ENCODE data around the gene TMC4.
"Not testable (repeated sequence)": the region's sequence is repeated elsewhere in the genome, so short reads cannot be mapped to it uniquely, and the experiment has no call there.

TMC4 gene

DNA sequence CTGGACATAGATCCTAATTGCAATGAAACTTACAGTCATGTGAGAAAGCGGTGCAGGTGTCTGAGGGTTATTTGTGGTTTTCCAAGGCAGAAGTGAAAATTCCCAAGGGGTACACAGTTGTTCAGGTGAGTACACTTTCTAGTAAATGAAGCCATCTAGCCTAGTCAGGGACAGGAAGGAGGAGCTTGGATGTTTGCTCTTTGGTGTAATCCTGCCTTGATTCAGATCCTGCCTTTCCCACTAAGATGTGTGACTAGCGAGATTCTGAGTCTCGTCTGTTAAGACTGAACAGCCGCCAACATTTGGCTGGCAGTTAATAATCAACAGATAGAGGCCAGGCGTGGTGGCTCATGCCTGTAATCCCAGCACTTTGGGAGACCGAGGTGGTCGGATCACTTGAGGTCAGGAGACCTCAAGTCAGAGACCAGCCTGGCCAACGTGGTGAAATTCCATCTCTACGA lies 30.2 kb upstream of the TMC4 start:
- DNase-seq: no peak

DNA sequence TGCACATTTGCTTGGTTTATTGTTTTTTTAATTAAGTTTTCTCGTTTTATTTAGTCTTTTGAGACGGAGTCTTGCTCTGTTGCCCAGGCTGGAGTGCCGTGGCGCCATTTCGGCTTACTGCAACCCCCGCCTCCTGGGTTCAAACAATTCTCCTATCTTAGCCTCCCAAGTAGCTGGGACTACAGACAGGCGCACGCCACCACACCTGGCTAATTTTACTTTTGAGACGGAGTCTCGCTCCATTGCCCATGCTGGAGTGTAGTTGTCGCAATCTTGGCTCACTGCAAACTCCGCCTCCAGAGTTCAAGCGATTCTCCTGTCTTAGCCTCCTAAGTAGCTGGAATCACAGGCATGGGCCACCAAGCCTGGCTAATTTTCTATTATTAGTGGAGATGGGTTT lies 29.0 kb upstream of the TMC4 start:
- DNase-seq: no peak

DNA sequence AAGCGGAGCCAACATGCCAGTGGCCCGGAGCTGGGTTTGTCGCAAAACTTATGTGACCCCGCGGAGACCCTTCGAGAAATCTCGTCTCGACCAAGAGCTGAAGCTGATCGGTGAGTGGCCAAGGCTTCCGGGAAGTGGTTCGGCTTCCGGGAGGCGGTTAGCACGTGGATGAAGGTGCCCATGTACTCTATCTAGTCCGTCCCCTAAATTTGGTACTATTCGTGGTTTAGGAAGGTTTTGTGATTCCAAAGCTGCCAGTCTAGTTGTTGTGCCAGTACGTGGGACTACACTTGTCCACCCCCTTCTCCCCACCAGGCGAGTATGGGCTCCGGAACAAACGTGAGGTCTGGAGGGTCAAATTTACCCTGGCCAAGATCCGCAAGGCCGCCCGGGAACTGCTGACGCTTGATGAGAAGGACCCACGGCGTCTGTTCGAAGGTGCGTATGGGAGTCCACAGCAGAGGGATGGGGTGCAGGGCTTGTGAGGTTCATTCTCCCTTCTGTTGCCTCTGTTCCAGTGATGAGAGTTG lies 28.3 kb upstream of the TMC4 start:
- DNase-seq: no peak

DNA sequence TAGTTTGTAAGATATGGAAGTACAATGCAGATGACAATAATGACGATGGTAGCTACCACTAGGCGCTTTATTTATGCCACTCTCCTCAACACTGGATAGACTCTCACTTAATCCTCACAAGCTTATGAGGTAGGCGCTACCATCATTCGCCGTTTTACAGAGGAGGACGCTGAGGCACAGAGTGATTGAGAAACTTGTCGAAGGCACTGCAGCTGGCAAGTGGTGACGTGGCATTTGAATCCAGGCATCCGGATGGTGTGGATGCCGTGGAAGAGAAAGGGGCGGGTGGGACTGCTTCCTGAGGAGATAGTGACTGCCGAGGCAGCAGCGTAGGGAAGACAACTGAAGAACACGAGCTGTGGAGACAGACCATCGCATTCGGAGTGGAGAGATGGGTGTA lies 26.4 kb upstream of the TMC4 start:
- DNase-seq: no peak

DNA sequence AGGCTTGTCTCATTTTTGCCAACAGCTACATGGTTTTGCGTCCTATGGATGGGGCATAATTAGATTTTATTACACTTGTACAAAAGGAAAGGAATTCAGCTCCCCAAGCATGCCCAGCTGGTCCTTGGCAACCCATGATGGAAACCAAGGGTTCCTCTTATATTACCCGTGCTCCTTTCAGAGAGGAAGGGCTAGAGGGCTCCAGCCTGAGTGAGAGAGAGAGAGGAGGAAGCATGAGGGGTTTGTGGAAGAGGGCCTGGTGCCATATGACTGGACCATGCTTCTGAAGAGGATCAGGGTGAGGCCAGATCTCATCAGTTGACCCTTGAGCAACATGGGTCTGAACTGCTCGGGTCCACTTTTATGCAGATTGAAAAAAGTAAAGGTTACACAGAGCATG lies 24.2 kb upstream of the TMC4 start:
- DNase-seq: no peak

DNA sequence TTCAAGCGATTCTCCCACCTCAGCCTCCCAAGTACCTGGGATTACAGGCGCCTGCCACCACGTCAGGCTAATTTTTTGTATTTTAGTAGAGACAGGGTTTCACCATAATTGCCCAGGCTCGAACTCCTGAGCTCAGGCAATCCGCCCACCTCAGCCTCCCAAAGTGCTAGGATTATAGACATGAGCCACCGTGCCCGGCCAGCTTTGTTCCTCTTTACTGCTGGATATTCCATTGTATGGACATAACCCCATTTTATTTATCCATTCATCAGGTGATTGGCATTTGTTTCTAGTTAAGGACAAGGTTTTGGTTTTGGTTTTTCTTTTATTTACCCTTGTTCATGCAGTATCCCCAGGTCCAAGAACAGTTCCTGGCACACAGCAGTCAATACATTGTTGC lies 23.6 kb upstream of the TMC4 start:
- DNase-seq: no peak

DNA sequence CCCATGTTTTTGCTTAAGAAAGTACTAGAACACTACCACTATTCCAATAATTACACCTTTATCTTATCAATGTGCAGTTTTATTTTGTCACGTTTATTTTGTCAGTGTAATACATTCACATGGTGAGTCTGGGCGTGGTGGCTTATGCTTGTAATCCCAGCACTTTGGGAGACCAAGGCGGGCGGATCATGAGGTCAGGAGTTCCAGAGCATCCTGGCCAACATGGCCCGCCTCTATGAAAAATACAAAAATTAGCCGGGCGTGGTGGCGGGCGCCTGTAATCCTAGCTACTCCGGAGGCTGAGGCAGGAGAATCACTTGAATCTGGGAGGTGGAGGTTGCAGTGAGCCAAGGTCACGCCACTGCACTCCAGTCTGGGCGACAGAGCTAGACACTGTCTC lies 21.5 kb upstream of the TMC4 start:
- DNase-seq: not testable (repeated sequence)

DNA sequence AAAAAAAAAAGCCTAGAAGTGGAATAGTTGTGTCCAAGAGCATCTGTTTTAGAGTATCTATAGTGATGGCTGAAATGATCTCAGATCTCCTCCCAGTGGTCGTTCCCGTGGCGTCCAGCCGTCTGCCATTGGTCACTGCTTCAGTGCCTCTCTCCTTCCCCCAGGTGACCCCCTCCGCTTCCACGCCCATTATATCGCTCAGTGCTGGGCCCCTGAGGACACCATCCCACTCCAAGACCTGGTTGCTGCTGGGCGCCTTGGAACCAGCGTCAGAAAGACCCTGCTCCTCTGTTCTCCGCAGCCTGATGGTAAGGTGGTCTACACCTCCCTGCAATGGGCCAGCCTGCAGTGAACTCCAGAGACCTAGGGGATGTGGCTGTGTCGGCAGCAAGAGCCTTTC lies 20.1 kb upstream of the TMC4 start:
- DNase-seq: no peak

DNA sequence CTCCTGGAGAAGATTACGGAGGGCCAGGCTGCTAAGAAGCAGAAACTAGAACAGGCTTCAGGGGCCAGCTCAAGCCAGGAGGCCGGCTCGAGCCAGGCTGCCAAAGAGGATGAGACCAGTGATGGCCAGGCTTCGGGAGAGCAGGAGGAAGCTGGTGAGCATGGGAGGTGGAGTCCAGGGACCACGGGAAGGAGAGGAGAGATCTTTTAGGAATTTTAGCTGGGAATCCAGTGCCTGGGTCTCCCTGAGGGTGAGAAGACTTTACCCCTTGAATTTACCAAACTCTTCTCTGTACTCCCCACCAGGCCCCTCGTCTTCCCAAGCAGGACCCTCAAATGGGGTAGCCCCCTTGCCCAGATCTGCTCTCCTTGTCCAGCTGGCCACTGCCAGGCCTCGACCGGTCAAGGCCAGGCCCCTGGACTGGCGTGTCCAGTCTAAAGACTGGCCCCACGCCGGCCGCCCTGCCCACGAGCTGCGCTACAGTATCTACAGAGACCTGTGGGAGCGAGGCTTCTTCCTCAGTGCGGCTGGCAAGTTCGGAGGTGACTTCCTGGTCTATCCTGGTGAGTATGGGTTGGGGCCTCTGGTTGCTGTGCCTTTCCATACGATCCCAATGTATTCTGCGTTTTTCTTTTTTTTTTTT lies 19.0 kb upstream of the TMC4 start:
- no peak for DNase-seq

DNA sequence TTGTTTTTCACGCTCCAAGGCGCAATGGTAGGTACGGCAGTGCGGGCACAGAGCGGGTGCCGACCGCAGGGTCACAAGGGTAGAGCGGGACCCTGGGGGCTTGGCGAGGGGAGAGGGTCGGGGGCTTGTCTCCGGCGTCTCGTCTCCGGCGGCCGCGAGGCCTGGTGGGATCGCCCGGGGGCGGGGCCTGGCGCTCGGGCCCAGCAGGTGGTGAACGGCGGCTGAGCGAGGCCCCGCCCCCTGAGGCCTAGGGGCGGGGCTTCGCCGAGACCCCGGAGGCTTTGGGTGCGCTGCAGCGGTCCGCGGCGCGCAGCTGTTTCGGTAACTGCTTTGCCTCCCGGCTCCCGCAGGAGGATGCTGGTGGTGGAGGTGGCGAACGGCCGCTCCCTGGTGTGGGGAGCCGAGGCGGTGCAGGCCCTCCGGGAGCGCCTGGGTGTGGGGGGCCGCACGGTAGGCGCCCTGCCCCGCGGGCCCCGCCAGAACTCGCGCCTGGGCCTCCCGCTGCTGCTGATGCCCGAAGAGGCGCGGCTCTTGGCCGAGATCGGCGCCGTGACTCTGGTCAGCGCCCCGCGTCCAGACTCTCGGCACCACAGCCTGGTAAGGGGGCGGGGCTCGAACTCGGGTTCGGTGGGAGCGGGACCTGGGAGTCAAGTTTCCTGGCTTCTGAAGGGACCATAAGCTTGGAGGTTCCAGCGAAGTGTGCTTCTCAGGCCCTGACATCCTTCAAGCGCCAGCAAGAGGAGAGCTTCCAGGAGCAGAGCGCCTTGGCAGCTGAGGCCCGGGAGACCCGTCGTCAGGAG lies 18.3 kb upstream of the TMC4 start, which contains the start of gene TSEN34:
Gene TSEN34, plus strand, starts transcription at position 298 of the 800 bp plus-strand sequence. Its CDS starts 57 bp downstream, at position 355.
- peak; percentile 76 to 83 for DNase-seq

DNA sequence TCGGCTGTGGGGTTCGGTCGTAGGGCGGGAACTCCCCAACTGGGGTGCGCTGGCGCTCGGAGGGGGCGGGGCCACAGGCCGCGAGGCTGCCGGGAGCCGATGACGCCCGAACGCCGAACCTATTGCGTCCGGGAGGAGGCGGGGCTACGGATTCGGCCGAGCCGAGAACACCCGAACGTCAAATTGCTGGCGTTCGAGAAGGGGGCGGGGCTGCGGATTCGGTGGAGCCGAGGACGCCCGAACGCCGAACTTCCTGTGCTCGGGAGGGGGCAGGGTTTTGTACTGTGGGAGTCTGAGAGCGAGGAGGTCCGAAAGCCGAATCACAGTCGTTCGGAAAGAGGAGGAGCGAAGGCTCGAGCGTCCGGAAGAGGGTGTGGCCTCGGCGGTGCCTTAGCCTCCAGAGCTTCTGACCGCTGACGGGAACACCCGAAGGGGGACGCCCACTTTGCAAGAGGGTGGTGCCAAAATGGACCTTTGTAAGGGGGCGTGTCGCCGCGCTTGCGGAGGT lies 17.6 kb upstream of the TMC4 start:
- peak; percentile 98 for DNase-seq

DNA sequence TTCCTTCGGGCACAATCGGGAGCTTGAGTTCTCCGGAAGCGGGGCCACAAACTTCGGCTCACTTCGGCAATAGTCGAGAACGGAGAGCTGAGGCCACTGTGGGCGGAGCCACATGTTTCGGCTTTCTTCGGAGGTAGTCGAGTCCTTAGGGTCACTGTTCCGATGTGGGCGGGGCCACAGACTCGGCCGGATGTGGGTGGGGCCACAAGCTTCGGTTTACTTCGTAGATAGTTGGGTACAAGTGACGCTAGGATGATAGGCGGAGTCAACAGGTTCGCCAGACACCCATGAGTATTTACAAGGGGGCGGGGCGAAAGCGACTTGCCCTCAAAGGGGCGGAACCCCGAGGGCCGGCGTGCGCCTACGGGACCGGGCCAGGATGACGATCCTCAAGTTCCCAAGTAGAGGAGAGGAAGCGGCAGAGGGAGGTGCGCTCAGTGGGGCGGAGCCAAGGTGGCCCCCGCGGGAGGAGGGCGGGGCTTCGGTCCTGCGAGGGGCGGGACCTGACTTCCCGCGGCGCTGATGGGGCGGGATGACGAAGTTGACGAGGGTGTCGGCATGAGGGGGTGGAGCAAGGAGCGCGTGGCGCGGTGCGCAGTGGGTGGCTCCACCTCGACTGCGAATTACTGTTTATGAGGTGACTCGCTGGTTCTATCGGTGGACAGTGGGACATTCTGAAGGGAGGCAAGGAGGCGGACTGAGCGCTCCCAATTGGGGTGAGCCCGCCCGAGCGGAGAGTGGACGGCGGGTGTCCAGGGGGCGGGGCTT lies 17.0 kb upstream of the TMC4 start:
- peak; percentile 99 for DNase-seq

DNA sequence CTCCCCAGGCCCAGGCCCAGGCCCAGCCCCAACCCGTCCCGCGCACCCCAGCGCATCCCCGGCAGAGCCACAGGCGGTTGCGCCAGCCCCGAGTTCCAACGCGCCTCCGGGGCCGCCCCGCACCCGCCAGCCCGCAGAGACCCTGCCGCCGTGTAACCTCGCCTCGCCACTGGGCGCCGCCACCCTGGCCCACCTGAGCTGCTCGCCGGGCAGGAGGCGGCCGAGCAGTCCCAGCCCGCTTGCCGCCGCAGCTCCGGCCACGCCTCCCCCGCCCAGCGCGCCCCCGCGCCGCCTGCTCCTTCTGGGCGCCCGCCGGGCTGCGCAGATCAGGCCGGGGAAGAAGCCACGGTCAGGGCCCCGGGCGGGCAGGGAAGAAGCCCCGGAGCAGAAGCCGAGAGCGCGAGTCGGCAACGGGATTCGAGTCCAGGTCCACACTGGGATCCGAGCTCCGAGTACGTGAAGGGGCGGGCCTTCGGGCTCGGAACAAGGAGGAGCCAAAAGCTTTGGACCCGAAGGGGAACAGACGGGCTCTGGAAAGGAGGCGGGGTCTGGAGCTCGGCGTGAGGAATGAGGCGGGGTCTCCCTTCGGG lies 16.3 kb upstream of the TMC4 start, which contains the start of gene MBOAT7:
Gene MBOAT7, minus strand, starts transcription at position 436 of the 590 bp plus-strand sequence. CDS start 1,072 bp downstream, outside the sequence.
- no peak for DNase-seq

DNA sequence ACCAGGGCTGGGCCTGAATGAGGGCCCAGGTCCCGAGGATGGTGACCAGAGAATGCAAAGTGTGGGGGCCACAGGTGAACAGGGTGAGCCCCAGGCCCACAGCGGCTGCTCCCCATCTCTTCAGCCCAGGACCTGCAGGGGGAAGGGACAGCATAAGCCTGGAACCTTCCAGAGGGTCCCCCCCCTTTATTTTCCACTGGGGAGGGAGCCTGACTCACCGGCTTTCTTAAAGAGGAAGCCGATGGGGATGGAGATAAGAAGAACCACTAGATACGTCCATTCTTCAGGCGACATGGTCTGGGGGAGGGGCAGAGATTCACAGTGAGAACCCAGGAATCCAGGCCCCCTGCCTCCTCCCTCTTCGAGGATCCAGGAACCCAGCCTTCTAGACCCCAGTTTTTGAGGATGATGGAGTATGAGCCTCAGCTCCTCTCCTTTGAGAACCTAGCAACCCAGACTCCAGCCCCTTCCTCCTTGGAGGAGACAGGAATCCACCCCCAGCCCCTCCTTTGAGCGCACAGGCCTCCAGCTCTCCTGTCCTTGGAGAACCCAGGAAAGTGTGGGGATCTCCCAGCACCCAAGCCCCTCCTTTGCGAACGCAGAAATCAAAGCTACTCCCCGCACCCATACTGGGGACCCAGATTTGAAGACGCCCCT lies 15.4 kb upstream of the TMC4 start:
- DNase-seq: peak; percentile 26 to 33

DNA sequence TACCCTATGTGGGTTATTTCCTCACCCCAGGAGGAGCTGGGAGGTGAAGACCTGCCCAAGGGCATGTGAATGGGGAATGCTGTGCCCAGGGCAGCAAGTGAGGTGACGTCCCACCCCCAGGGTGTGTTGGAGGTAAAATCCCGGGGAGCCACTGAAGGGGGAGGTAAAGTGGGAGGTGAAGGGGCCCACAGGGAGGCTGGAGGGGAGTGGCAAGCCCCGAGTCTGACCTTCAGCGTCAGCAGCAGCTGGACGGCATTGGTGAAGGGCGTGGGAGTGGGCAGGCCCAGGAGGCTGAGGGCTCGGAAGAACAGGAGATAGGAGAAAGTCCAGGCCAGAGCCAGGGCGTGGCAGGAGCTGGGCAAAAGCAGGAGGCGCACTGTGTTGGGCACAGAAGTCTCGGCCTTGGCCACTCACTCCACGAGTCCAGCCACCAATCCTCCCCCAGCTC lies 14.0 kb upstream of the TMC4 start:
- no peak for DNase-seq

DNA sequence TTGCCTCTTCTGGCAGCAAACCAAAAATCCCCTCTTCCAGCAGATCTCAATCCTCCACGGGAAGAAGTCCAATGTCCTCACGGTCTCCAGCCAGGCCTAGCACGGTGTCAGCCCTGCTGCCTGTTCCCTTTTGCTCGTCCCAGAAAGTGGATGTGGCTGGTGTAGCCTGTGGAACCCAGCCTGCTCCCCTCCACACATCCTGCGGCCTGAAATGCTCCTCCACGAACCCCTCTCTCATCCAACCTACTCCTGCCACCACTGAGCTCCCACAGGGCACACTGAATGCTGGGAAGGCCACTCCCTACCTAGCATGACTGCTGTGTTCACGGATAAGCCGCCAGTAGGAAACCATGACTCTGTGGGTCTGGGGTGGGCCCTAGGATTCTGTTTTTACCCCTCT lies 13.4 kb upstream of the TMC4 start:
- DNase-seq: no peak

DNA sequence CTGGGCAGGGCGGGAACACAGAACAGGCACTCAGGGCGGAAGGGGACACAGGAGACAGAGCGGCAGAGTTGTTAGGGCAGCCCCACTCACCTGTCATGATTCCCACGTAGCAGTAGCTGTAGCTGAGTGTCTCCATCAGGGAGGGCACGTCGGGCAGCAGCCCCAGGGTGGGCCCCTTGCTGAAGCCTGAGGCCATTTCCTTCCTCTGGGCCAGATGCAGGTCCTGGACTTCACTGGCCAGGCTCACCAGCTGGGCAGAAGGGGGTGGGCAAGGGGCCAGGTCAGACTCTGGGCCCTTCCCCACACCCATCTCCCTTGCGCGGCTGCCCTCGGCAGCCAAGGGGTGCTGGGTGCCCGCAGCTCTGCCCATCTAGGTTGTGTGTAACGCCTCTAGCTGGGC lies 10.5 kb upstream of the TMC4 start:
- DNase-seq: no peak

DNA sequence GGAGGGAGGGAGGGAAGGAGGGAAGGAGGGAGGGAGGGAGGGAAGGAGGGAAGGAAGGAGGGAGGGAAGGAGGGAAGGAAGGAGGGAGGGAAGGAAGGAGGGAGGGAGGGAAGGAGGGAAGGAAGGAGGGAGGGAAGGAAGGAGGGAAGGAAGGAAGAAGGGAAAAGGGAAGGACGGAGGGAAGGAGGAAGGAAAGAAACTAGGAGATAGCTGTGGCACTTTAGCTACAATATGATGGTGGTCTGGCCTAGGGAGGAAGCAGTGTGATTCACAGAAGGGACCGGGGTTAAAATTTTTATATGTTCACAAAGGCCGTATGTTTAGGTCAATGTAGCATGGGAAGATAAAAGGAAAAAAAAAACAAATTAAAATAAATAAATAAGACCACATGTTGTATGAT lies 8.9 kb upstream of the TMC4 start:
- DNase-seq: not testable (repeated sequence)

DNA sequence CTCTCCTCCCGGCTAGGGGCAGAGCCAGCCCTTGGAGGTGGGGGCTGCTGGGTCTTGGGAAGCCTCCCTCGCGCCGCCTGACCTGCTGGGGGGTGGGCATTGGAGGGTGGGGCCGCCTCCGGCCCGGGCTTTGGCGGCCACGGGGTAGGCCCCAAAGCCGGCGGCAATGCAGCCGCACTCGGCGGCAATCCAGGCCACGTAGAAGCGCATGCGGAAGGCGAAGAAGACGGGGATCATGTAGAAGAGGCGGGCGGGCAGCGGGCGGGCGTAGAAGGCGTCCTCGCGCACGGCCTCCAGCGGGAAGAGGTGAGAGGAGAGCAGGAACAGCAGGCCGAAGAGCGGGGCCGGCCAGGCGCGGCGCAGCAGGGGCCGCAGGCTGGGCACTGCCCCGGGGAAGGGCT lies 7.7 kb upstream of the TMC4 start:
- DNase-seq: no peak

DNA sequence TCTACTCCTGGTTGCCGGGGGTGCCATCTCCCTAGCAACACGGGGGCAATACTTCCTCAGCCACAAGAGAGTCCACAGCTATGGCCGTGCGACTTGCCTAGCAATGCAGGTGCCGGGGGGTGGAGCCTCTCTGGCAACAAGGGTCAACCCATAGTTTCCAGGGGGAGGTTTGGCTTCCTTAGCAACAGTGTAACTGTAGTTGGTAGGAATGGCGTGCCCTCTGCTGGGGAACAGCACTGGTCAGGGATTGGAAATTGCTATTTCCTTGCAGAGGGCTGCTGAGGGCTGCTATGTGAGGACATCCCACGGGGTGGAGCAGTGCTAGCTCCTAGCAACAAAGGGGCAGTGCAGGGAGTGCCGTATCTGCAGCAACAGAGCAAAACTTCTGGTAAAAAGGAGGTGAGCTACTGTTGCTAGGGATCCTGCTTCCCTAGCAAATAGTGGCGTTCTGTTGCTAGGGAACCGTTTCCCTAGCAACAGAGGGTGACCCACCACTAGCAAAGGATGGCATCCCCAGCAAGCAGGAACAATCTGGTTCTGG lies 7.0 kb upstream of the TMC4 start:
- DNase-seq: no peak

DNA sequence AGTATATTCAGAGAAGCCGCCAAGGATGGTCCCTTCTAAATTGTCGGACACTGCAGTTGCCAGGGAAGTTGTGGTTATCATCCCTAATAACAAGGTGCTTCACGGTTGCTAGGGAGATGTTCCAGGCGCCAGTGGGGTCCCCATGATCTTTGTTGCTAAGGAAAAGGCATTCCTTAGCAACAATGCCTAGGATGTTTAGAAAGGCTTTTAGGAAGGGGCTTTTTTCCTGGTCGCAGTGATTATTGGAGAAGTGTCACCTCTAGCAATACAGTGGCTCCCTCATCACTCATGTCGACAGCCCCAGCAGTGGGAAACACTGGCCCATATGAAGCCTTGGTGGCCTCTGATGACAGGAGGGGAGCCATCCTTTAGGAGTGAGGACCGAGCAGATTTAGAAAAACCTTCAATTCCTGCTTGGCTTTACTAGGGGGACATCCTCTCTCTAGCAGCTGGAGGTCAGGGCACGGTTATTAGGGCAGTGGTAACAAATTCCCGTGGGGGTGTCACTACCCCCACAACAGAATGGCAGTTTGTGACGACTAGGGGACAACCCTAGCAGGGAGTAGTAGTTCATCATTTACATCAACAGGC lies 6.4 kb upstream of the TMC4 start:
- DNase-seq: no peak
